IPS-20b (cell line): Measurements from ENCODE around the gene KNTC1.
"Not testable (repeated sequence)": the region's sequence is repeated elsewhere in the genome, so short reads cannot be mapped to it uniquely, and the experiment has no call there.

Experiments used
- H3K27ac ChIP-seq: one replicate; pipeline ENCODE4 v1.5.1; 2013; ENCODE audit warnings: low read length
- H3K27me3 ChIP-seq: 2 replicates; pipeline ENCODE4 v1.6.1; 2013; ENCODE audit warnings: mild to moderate bottlenecking, low read length, inconsistent platforms; ENCODE audit not compliant: insufficient read depth
- H3K36me3 ChIP-seq: 2 replicates; pipeline ENCODE4 v1.6.1; 2013; ENCODE audit warnings: low read depth, mild to moderate bottlenecking, inconsistent platforms, low read length, moderate library complexity; ENCODE audit not compliant: insufficient read depth
- H3K4me1 ChIP-seq: 2 replicates; pipeline ENCODE4 v1.6.1; 2013; ENCODE audit warnings: mild to moderate bottlenecking, control low read depth, inconsistent platforms, low read length, moderate library complexity; ENCODE audit not compliant: insufficient read depth
- H3K4me3 ChIP-seq: 2 replicates; pipeline ENCODE4 v1.5.1; 2013; ENCODE audit warnings: mild to moderate bottlenecking, low read length, inconsistent platforms
- H3K9ac ChIP-seq: 2 replicates; pipeline ENCODE4 v1.6.1; 2013; ENCODE audit warnings: low read depth, mild to moderate bottlenecking, inconsistent platforms, low read length, moderate library complexity
- H3K9me3 ChIP-seq: 2 replicates; pipeline ENCODE4 v1.6.1; 2013; ENCODE audit warnings: mild to moderate bottlenecking, low read depth, low read length, inconsistent platforms; ENCODE audit not compliant: insufficient read depth

Gene KNTC1

DNA sequence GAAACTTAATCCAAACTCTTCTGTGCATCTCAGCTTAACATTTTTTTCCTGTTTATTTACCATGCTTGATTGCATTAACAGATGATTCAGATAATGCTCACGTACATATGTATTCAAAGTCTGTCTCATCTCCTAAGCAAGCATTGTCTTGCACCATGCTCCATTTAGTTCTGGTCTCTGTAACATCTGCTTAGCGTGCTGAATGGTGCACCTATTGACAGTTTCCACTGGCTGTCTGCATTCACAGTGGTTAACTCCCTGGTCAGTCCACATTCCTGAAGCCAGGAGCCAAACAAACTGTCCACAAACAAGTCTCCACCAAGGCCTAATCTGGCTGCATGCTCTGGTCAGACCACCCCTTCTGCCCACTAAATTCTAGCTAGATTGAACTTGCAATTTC is 83.9 kb downstream of the KNTC1 start:
- Histone ChIP-seq H3K9me3 (no peaks in the 10 kb centered on the region), H3K27me3 (no peaks in the 10 kb centered on the region), H3K4me1 (no peaks in the 10 kb centered on the region), H3K4me3 (no peak overlapping the region), H3K27ac (no peak overlapping the region), H3K9ac (no peak overlapping the region), H3K36me3 (peaks cover 95% of the 10 kb centered on the region)

DNA sequence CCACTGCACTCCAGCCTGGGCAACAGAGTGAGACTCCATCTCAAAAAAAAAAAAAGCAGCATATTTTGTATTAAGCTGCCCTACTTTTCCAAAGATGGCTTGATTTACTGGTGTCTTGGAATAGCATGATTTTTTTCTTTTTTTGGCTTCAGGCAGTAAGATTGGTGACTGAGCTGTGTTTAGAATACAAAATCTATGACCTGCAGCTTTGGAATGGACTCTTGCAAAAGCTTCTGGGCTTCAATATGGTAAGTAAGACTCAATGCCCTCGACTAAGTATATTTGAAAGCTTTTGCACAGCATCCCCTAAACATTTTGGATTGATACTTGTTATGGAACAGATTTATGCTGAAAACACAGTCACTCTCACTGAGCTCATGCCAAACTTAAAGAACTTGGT is 87.8 kb downstream of the KNTC1 start:
- no peaks in the 10 kb centered on the region for H3K9me3 ChIP-seq
- H3K27me3 ChIP-seq = no peaks in the 10 kb centered on the region
- no peak overlapping the region for H3K4me3 ChIP-seq
- peaks cover 94% of the 10 kb centered on the region for H3K36me3 ChIP-seq
- H3K4me1 ChIP-seq = no peaks in the 10 kb centered on the region
- no peak overlapping the region for H3K27ac ChIP-seq
- no peak overlapping the region for H3K9ac ChIP-seq

DNA sequence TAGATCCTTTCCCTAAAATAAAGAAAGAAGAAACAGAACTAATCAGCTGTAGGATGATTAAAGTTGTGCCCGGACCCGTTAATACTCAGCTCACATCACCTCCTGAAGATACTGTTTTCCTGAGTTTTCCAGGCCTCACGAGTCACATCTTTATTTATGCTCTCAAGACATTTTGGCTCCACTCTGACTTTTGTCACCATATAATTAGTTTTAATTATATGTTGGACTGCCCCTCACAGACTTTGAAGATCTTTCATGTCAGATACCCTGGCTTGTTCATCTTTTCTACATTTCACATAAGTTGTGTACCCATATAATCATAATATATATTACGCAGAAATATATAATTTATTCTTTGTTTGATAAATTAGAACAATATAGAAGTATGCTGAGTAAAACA is 88.7 kb downstream of the KNTC1 start:
- no peak overlapping the region for H3K9ac ChIP-seq
- no peaks in the 10 kb centered on the region for H3K27me3 ChIP-seq
- no peaks in the 10 kb centered on the region for H3K9me3 ChIP-seq
- no peak overlapping the region for H3K4me3 ChIP-seq
- H3K27ac ChIP-seq = no peak overlapping the region
- H3K36me3 ChIP-seq = peaks cover 94% of the 10 kb centered on the region
- H3K4me1 ChIP-seq = no peaks in the 10 kb centered on the region

DNA sequence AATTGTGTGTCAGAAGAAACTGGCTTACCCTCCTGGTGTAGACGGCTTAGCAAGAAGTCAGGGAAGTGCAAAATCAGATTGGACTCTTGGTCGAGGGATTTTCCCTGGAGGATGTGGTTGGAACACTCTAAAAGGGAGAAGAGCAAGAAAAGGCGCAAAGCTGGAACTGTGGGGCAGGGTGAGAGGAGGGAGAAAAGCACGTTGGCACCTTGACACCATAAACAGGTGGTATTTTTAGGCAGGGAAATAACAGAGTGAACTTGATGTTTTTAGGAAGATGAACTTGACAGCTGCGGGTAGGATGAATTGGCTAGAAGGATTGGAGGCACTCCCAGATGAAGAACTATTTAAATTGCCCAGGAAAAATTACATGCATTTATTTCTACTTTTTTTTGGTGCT is 108.4 kb downstream of the KNTC1 start:
- Histone ChIP-seq H3K4me1 (no peaks in the 10 kb centered on the region), H3K4me3 (no peak overlapping the region), H3K36me3 (peaks cover 19% of the 10 kb centered on the region), H3K9ac (no peak overlapping the region), H3K27ac (no peak overlapping the region), H3K9me3 (no peaks in the 10 kb centered on the region), H3K27me3 (no peaks in the 10 kb centered on the region)

DNA sequence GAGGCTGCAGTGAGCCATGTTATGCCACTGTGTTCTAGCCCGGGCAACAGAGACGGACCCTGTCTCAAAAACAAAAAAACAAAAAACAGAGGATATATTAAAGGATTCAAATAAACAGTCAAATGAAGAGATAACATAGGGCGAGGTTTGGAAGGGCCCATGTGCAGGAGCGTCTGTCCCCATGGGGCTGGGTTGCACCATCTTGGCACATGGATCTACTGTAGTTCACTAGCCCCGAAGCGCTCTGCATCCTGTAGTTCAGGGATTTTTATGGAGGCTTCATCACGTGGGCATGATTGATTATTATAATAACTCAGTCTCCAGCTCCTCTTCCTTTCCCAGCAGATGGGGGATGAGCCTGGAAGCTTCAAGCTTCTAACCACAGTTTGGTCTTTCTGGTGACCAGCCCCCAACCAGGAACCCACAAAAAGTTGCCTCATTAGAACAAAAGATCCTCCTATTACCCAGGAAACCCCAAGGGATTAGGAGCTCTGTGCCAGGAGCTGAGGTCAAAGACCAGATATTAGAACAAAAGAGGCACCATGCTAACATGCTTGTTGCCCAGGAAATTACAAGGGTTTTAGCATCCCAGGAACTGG is 116.3 kb downstream of the KNTC1 start:
- Histone ChIP-seq H3K9me3 (no peaks in the 10 kb centered on the region), H3K4me1 (peaks cover 8% of the 10 kb centered on the region; the same call in 1 of the 2 replicates), H3K4me3 (no peak overlapping the region), H3K9ac (no peak overlapping the region), H3K27me3 (no peaks in the 10 kb centered on the region), H3K36me3 (no peaks in the 10 kb centered on the region), H3K27ac (peak overlapping the region; percentile 47)

DNA sequence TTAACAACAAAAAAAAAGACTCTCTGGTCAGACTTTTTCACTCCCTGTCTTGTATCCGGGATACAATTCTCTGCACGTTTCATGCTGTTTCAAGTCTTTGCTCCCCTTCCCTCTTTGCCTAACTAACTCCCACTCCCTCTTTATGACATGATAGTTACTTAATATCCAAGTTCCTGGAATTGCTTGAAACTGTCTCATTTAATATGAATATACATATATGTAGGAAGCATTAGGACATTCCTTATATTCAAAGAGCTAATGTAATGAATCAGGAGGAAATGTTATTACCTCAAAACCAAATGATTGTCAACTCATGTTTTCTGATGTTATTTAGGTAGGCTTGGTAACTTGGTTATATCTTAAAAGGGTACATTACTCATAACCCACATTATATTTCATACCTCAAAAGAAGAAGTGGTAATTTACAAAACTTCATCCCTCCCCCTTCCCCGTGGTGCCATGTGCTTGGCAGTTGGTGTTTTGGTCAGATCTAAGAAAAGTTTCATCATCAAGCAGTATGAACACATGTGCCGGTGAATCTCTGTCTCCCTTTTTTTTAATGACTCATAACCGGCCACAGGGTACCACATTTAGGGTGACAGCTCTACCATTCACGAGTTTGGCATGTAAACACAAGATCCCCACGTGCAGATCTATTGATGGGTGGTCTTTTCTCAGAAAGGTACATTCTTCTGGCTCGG is 119.6 kb downstream of the KNTC1 start:
- Histone ChIP-seq H3K36me3 (no peaks in the 10 kb centered on the region), H3K27ac (no peak overlapping the region), H3K4me3 (no peak overlapping the region), H3K4me1 (peaks cover 8% of the 10 kb centered on the region; the same call in 1 of the 2 replicates), H3K9ac (no peak overlapping the region), H3K27me3 (no peaks in the 10 kb centered on the region), H3K9me3 (no peaks in the 10 kb centered on the region)

DNA sequence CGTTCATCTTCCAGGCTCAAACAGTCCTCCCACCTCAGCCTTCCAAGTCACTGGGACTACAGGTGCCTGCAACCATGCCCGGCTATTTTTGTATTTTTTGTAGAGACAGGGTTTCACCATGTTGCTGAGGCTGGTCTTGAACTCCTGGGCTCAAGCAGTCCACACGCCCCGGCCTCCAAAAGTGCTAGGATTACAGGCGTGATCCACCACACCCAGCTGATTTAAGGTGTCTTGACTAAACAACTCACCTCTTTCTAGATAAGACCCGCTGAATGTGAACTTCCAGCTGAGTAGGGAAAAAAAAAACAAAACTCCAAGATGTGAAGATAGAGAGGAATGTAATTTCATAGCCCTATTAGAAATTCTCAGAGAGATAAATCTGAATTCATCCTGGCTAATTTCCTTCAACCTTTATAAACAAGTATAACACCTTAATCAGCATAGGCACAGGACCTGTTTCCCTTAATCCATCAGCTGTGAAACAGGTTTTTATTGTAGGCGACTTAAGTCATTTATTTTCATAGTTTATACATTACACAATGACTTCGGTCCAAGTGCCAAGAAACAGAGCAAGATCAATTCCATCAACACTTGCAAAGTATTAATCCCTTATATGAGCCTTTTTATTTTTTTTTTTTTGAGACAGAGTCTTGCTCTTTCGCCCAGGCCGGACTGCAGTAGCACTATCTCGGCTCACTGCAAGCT is 124.6 kb downstream of the KNTC1 start:
- H3K27me3 ChIP-seq = no peaks in the 10 kb centered on the region
- no peaks in the 10 kb centered on the region for H3K4me1 ChIP-seq
- no peaks in the 10 kb centered on the region for H3K36me3 ChIP-seq
- no peaks in the 10 kb centered on the region for H3K9me3 ChIP-seq
- no peak overlapping the region for H3K4me3 ChIP-seq
- no peak overlapping the region for H3K9ac ChIP-seq
- H3K27ac ChIP-seq = no peak overlapping the region

DNA sequence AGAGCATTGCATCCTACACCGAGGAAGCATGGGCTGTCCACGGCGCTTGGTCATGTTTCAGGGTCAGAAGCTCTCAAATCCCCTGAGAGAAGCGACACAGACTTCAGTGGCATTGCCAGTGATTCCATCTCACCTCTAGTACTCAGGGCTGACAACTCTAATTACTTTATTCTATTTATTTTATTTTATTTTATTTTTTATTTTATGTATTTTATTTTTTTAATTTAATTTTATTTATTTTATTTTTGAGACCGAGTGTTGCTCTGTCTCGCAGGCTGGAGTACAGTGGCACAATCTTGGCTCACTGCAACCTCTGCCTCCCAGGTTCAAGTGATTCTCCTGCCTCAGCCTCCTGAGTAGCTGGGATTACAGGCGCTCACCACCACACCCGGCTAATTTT is 126.2 kb downstream of the KNTC1 start:
- not testable (repeated sequence) for H3K27ac ChIP-seq, H3K27me3 ChIP-seq, H3K4me1 ChIP-seq, H3K9me3 ChIP-seq, H3K9ac ChIP-seq, H3K4me3 ChIP-seq, H3K36me3 ChIP-seq

DNA sequence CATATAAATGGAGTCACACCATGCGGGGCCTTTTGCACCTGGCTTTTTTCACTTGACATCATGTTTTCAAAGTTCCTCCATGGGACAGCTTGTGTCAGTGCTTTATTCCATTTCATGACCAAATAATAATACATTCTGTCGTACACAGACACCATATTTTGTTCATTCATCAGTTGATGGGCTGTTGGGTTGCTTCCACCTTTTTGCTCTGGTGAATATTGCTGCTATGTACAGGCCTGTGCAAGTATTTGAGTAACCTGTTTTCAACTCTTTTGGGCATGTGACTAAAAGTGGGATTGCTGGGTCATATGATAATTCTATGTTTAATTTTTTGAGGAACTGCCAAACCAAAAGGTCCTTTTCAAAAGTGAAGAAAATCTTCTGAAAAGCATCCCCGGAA is 129.2 kb downstream of the KNTC1 start:
- Histone ChIP-seq H3K9me3 (no peaks in the 10 kb centered on the region), H3K27ac (no peak overlapping the region), H3K27me3 (no peaks in the 10 kb centered on the region), H3K4me1 (no peaks in the 10 kb centered on the region), H3K36me3 (no peaks in the 10 kb centered on the region), H3K4me3 (no peak overlapping the region), H3K9ac (no peak overlapping the region)

DNA sequence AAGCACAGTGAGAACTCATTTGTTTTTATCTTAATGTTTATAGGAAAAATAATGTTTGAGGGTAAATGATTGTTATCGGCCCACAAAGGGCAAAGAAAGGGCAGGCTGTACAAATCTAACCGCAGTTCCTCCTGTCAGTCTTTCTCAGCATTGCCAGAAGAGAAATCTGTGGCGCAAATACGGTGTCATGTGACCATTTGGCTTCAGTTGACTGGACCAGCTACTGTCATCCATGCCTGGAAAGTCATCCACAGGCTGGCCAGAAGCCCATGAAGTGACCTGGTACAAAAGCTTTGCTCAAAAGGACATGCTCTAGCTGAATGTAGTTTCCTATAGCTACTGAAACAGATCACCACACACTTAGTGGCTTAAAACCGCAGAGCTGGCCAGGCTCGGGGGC is 132.5 kb downstream of the KNTC1 start:
- H3K27ac ChIP-seq = no peak overlapping the region
- H3K4me3 ChIP-seq = no peak overlapping the region
- H3K9me3 ChIP-seq = no peaks in the 10 kb centered on the region
- no peaks in the 10 kb centered on the region for H3K27me3 ChIP-seq
- H3K36me3 ChIP-seq = no peaks in the 10 kb centered on the region
- H3K9ac ChIP-seq = no peak overlapping the region
- H3K4me1 ChIP-seq = no peaks in the 10 kb centered on the region

DNA sequence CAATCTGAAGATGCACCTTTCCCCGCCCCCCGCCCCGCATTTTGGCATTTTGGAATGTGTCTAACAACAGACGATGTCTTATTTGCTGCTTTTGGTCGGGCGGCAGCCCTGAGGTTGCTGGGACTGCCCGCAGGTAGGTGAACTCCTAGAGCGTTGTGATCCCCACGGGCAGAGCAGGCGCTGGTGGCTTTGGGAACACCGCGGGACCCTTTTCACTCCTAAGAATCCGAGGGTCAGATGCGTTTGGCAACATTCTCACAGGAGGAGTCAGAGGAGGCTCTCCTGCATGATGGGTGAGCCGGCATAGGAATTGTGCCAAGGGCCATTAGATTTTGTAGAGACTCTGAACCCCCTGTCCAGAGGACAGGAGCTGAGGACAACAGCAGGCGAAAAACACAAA is 134.2 kb downstream of the KNTC1 start:
- Histone ChIP-seq H3K4me1 (no peaks in the 10 kb centered on the region), H3K9me3 (no peaks in the 10 kb centered on the region), H3K9ac (no peak overlapping the region), H3K36me3 (no peaks in the 10 kb centered on the region), H3K27me3 (no peaks in the 10 kb centered on the region), H3K27ac (no peak overlapping the region), H3K4me3 (no peak overlapping the region)

DNA sequence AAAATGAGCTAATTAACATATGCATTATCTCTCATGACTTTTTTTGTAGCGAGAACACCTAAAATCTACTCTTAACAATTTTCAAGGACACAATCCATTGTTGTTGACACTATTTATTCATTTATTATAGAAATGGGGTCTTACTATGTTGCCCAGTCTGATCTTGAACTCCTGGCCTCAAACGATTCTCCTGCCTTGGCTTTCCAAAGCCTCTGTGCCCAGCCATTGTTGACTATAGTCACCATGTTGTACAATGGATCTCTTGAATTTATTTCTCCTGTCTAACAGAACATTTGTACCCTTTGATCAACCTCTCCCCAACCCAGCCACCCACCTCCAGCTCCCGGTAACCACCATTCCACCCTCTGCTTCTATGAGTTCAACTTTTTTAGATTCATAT is 134.9 kb downstream of the KNTC1 start:
- Histone ChIP-seq H3K36me3 (no peaks in the 10 kb centered on the region), H3K9ac (no peak overlapping the region), H3K4me3 (no peak overlapping the region), H3K27me3 (no peaks in the 10 kb centered on the region), H3K4me1 (no peaks in the 10 kb centered on the region), H3K9me3 (no peaks in the 10 kb centered on the region), H3K27ac (no peak overlapping the region)
